Progenitor cell of endocrine pancreas (in vitro differentiated cells): ENCODE results near the gene JMY. TPM values are rescaled to one million over a fixed set of nuclear protein-coding genes. Genes with fewer than 3 reads are reported as not detected.

Experiments used
- DNase-seq: peaks from one replicate; pipeline ENCODE4 v3.0.0; 2021; ENCODE audit warnings: low spot score; ENCODE audit not compliant: unreplicated experiment
- H3K27ac Mint-ChIP-seq: 2 replicates; pipeline ENCODE4 v1.8.0; 2021; ENCODE audit warnings: mild to moderate bottlenecking, moderate library complexity, mixed read lengths
- H3K27me3 Mint-ChIP-seq: 2 replicates; pipeline ENCODE4 v1.8.0; 2021; ENCODE audit warnings: mixed read lengths
- H3K36me3 Mint-ChIP-seq: 2 replicates; pipeline ENCODE4 v1.8.0; 2022; ENCODE audit warnings: mixed read lengths; ENCODE audit not compliant: insufficient read depth
- H3K4me1 Mint-ChIP-seq: 2 replicates; pipeline ENCODE4 v1.8.0; 2021; ENCODE audit warnings: low read depth, mixed read lengths
- H3K4me3 Mint-ChIP-seq: 2 replicates; pipeline ENCODE4 v1.8.0; 2021; ENCODE audit warnings: low read depth, mild to moderate bottlenecking, moderate library complexity, mixed read lengths
- H3K9me3 Mint-ChIP-seq: 2 replicates; pipeline ENCODE4 v1.8.0; 2021; ENCODE audit warnings: low read depth, mixed read lengths
- CTCF ChIP-seq: fragments of 200-600 bp; sonication (generic); IDR thresholded peaks from one replicate; pipeline ENCODE4 v1.5.0; 2021; ENCODE audit warnings: antibody characterized with exemption, mild to moderate bottlenecking; ENCODE audit not compliant: unreplicated experiment
- total RNA-seq: library from RNA; stranded (reverse); gene quantifications from 2 replicates; pipeline ENCODE4 v1.2.1, GENCODE V29; 2021

JMY gene
- total RNA-seq, 1 donor from 2014 or later: 15.0 TPM

GRCh38 chr5:79259810-79260209 lies 23.9 kb downstream of the JMY start:
- no peaks in the 10 kb centered on the region for H3K27me3 Mint-ChIP-seq
- H3K4me3 Mint-ChIP-seq: no peak overlapping the region
- no peak for DNase-seq
- H3K27ac Mint-ChIP-seq: no peak overlapping the region
- H3K36me3 Mint-ChIP-seq: no peaks in the 10 kb centered on the region
- no peaks in the 10 kb centered on the region for H3K9me3 Mint-ChIP-seq
- TF ChIP-seq CTCF: no peak
- peaks cover 16% of the 10 kb centered on the region for H3K4me1 Mint-ChIP-seq

- Mint-ChIP-seq H3K36me3 (no peaks in the 10 kb centered on the region), H3K27me3 (no peaks in the 10 kb centered on the region), H3K27ac (no peak overlapping the region), H3K4me3 (no peak overlapping the region), H3K9me3 (no peaks in the 10 kb centered on the region), H3K4me1 (peaks cover 7% of the 10 kb centered on the region)
- no peak for TF ChIP-seq CTCF
- no peak for DNase-seq
Observed at GRCh38 chr5:79261897-79262296, 26.0 kb downstream of the JMY start.

GRCh38 chr5:79263290-79263689 lies 27.4 kb downstream of the JMY start:
- Mint-ChIP-seq H3K4me3 (no peak overlapping the region), H3K9me3 (no peaks in the 10 kb centered on the region), H3K27ac (no peak overlapping the region), H3K36me3 (no peaks in the 10 kb centered on the region), H3K27me3 (no peaks in the 10 kb centered on the region), H3K4me1 (peaks cover 7% of the 10 kb centered on the region)
- no peak for DNase-seq
- TF ChIP-seq CTCF: no peak

GRCh38 chr5:79267180-79267579 lies 31.2 kb downstream of the JMY start:
- no peak for TF ChIP-seq CTCF
- Mint-ChIP-seq H3K4me1 (peaks cover 7% of the 10 kb centered on the region), H3K36me3 (peaks cover 11% of the 10 kb centered on the region), H3K9me3 (peaks cover 12% of the 10 kb centered on the region), H3K4me3 (no peak overlapping the region), H3K27ac (no peak overlapping the region), H3K27me3 (no peaks in the 10 kb centered on the region)
- no peak for DNase-seq

- TF ChIP-seq CTCF: no peak
- H3K36me3 Mint-ChIP-seq: peaks cover 18% of the 10 kb centered on the region
- no peak overlapping the region for H3K27ac Mint-ChIP-seq
- no peak for DNase-seq
- H3K9me3 Mint-ChIP-seq: peaks cover 23% of the 10 kb centered on the region
- H3K4me1 Mint-ChIP-seq: no peaks in the 10 kb centered on the region
- H3K27me3 Mint-ChIP-seq: no peaks in the 10 kb centered on the region
- no peak overlapping the region for H3K4me3 Mint-ChIP-seq
Observed at GRCh38 chr5:79269733-79270166, 33.8 kb downstream of the JMY start.

GRCh38 chr5:79273341-79273740 lies 37.4 kb downstream of the JMY start:
- H3K4me1 Mint-ChIP-seq: no peaks in the 10 kb centered on the region
- H3K4me3 Mint-ChIP-seq: no peak overlapping the region
- TF ChIP-seq CTCF: no peak
- H3K27ac Mint-ChIP-seq: no peak overlapping the region
- peaks cover 24% of the 10 kb centered on the region for H3K9me3 Mint-ChIP-seq
- H3K36me3 Mint-ChIP-seq: peaks cover 21% of the 10 kb centered on the region
- H3K27me3 Mint-ChIP-seq: no peaks in the 10 kb centered on the region
- no peak for DNase-seq
